Esophagus squamous epithelium (tissue), 4 donors: ENCODE measurements around the gene CROT.

Source experiments
- CTCF ChIP-seq, 6 experiments: fragments of 450-650 bp in 4 of 6; fragments of 200-600 bp in 2 of 6; sonication (generic) in 2 of 6; IDR thresholded peaks; one replicate each; pipeline ENCODE4 v1.5.1; 2016 to 2019; ENCODE audit warnings: antibody characterized with exemption in 6 of 6, mild to moderate bottlenecking in 4 of 6, moderate library complexity in 4 of 6
- POLR2A ChIP-seq, 4 donors: fragments of 450-650 bp; IDR thresholded peaks; one replicate each; pipeline ENCODE4 v1.6.1; 2017; ENCODE audit warnings: antibody characterized with exemption in 4 of 4, mild to moderate bottlenecking in 4 of 4, moderate library complexity in 3 of 4

DNA sequence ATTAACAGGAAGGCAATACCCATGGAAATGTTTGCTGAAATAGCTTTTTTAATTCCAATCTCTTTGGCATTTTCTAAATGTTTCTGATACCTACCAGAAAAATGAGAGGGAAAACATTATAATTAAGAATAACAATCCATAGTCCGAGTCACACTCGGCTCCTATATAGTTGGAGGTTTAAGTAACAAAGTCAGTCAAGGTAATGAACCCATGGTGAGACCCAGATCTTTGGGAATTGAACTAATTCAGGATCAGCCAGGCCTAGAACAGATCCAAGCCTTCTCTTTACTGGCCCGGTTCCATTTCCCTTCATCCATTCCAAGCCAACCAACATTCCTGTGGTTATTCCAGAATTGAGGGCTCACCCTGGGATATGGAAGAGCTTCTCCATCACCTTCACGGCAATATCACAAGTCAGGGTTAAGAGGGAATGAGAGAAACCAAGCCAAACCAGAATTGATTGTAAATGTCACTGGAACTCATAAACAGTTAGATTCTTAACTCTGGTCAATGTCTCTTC lies 101.7 kb downstream of the CROT start:
- TF ChIP-seq CTCF (IDR thresholded peaks at IDR 0.05) (no peak), POLR2A (IDR thresholded peaks at IDR 0.05) (no peak)
